Measurements from ENCODE around the gene HMGXB3.

The HMGXB3 gene

GRCh38 chr5:150052956-150053712, 52.6 kb downstream of the HMGXB3 start:
- no peak for DNase-seq (ENCODE audit: low spot score)

- DNase-seq (ENCODE audit: low spot score) = no peak
These were observed 53.3 kb downstream of the HMGXB3 start for GRCh38 chr5:150053713-150054392.

GRCh38 chr5:150054569-150054968, 54.0 kb downstream of the HMGXB3 start:
- no peak for DNase-seq (ENCODE audit: low spot score)

- no peak for DNase-seq (ENCODE audit: low spot score)
These were observed 55.0 kb downstream of the HMGXB3 start for GRCh38 chr5:150055326-150056074.

- DNase-seq (ENCODE audit: low spot score) = no peak
These were observed 55.5 kb downstream of the HMGXB3 start for GRCh38 chr5:150056075-150056443.

GRCh38 chr5:150057052-150057451, 56.5 kb downstream of the HMGXB3 start:
- no peak for DNase-seq (ENCODE audit: low spot score)

GRCh38 chr5:150057511-150057910, 57.0 kb downstream of the HMGXB3 start:
- DNase-seq (ENCODE audit: low spot score) = no peak

- no peak for DNase-seq (ENCODE audit: low spot score)
These were observed 57.5 kb downstream of the HMGXB3 start for GRCh38 chr5:150057996-150058395.

- no peak for DNase-seq (ENCODE audit: low spot score)
These were observed 58.1 kb downstream of the HMGXB3 start for GRCh38 chr5:150058480-150059126.

- DNase-seq (ENCODE audit: low spot score) = no peak
These were observed 59.1 kb downstream of the HMGXB3 start for GRCh38 chr5:150059623-150060022.

GRCh38 chr5:150060471-150060870, 59.9 kb downstream of the HMGXB3 start:
- DNase-seq (ENCODE audit: low spot score) = no peak

- DNase-seq (ENCODE audit: low spot score) = no peak
These were observed 61.0 kb downstream of the HMGXB3 start for GRCh38 chr5:150061538-150061995.

GRCh38 chr5:150062216-150062922, 61.8 kb downstream of the HMGXB3 start:
- no peak for DNase-seq (ENCODE audit: low spot score)

GRCh38 chr5:150063638-150064037, 63.1 kb downstream of the HMGXB3 start:
- no peak for DNase-seq (ENCODE audit: low spot score)

- no peak for DNase-seq (ENCODE audit: low spot score)
These were observed 64.2 kb downstream of the HMGXB3 start for GRCh38 chr5:150064681-150065220.

- no peak for DNase-seq (ENCODE audit: low spot score)
These were observed 64.8 kb downstream of the HMGXB3 start for GRCh38 chr5:150065346-150065745.

GRCh38 chr5:150065886-150066285, 65.3 kb downstream of the HMGXB3 start:
- DNase-seq (ENCODE audit: low spot score) = no peak

GRCh38 chr5:150066436-150066835, 65.9 kb downstream of the HMGXB3 start:
- no peak for DNase-seq (ENCODE audit: low spot score)

- DNase-seq (ENCODE audit: low spot score) = no peak
These were observed 66.4 kb downstream of the HMGXB3 start for GRCh38 chr5:150066901-150067396.

- no peak for DNase-seq (ENCODE audit: low spot score)
These were observed 66.9 kb downstream of the HMGXB3 start for GRCh38 chr5:150067405-150067960.

- DNase-seq (ENCODE audit: low spot score) = no peak
These were observed 67.5 kb downstream of the HMGXB3 start for GRCh38 chr5:150068071-150068470.
